Activated CD4-positive, alpha-beta T cell treated with anti-CD3 and anti-CD28 coated beads, Interleukin-2, amount 50 U/mL, for 4 hours (primary cell): Measurements from ENCODE around the gene DOCK9.

ENCODE experiments used
- DNase-seq, 2 experiments: peaks; one replicate each; pipeline ENCODE4 v3.0.0-alpha.2; 2020

The DOCK9 gene

GRCh38 chr13:98972059-98972458 is 5.8 kb downstream of the DOCK9 start:
- DNase-seq: no peak

- no peak for DNase-seq
Measured at GRCh38 chr13:98970330-98970729, 7.5 kb downstream of the DOCK9 start.

- DNase-seq: no peak
Measured at GRCh38 chr13:98967491-98967890, 10.4 kb downstream of the DOCK9 start.

GRCh38 chr13:98966019-98966418 is 11.8 kb downstream of the DOCK9 start:
- no peak for DNase-seq

- no peak for DNase-seq
Measured at GRCh38 chr13:98965325-98965724, 12.5 kb downstream of the DOCK9 start.

- DNase-seq: no peak
Measured at GRCh38 chr13:98963917-98964316, 13.9 kb downstream of the DOCK9 start.

GRCh38 chr13:98962901-98963590 is 14.8 kb downstream of the DOCK9 start:
- no peak for DNase-seq

- no peak for DNase-seq
Measured at GRCh38 chr13:98961503-98962105, 16.3 kb downstream of the DOCK9 start.

GRCh38 chr13:98960606-98961502 is 17.0 kb downstream of the DOCK9 start:
- DNase-seq: no peak

- no peak for DNase-seq
Measured at GRCh38 chr13:98959786-98960605, 17.9 kb downstream of the DOCK9 start.

GRCh38 chr13:98959291-98959690 is 18.6 kb downstream of the DOCK9 start:
- no peak for DNase-seq

- DNase-seq: no peak
Measured at GRCh38 chr13:98958443-98958794, 19.4 kb downstream of the DOCK9 start.

GRCh38 chr13:98957731-98958442 is 20.0 kb downstream of the DOCK9 start:
- no peak for DNase-seq

- no peak for DNase-seq
Measured at GRCh38 chr13:98955336-98955735, 22.5 kb downstream of the DOCK9 start.

- no peak for DNase-seq
Measured at GRCh38 chr13:98954313-98954712, 23.6 kb downstream of the DOCK9 start.

GRCh38 chr13:98951266-98951665 is 26.6 kb downstream of the DOCK9 start:
- no peak for DNase-seq

- no peak for DNase-seq
Measured at GRCh38 chr13:98950705-98951104, 27.2 kb downstream of the DOCK9 start.

- DNase-seq: no peak
Measured at GRCh38 chr13:98947925-98948324, 29.9 kb downstream of the DOCK9 start.

GRCh38 chr13:98945863-98946605 is 31.8 kb downstream of the DOCK9 start:
- no peak for DNase-seq

- no peak for DNase-seq
Measured at GRCh38 chr13:98944336-98944735, 33.5 kb downstream of the DOCK9 start.

GRCh38 chr13:98942997-98943396 is 34.9 kb downstream of the DOCK9 start:
- DNase-seq: no peak

- DNase-seq: no peak
Measured at GRCh38 chr13:98942485-98942884, 35.4 kb downstream of the DOCK9 start.
